ENCODE data around the gene ANXA4. TPM values are rescaled to one million over a fixed set of nuclear protein-coding genes. Genes with fewer than 3 reads are reported as not detected.
"Not testable (repeated sequence)": the region's sequence is repeated elsewhere in the genome, so short reads cannot be mapped to it uniquely, and the experiment has no call there.

Gene ANXA4
- total and polyA plus RNA-seq, 2 experiments from 2014 or later = 35.7 to 113 TPM

- WGBS, 2 experiments (ENCODE audit: low coverage in 1 of 2, low lambda C conversion rate in 2 of 2, missing lambda C conversion rate in 2 of 2) = 73 to 75% methylated on average over 3 of the region's 3 CpGs
- DNase-seq = no peak
- Histone ChIP-seq H3K4me2 (ENCODE audit: unreplicated experiment) (no peak overlapping the region), H4K20me1 (ENCODE audit: insufficient read depth) (no peaks in the 10 kb centered on the region), H2AFZ (no peak overlapping the region), H3K9me3 (ENCODE audit: low read depth) (no peaks in the 10 kb centered on the region), H3K4me1 (ENCODE audit: insufficient read depth) (peaks cover 7% of the 10 kb centered on the region), H3K27ac (no peak overlapping the region), H3F3A (ENCODE audit: insufficient read depth) (no peaks in the 10 kb centered on the region), H3K9ac (no peak overlapping the region), H3K79me2 (ENCODE audit: insufficient read depth) (no peaks in the 10 kb centered on the region), H3K36me3 (ENCODE audit: low read depth) (no peaks in the 10 kb centered on the region), H3K9me2 (ENCODE audit: insufficient read depth) (no peaks in the 10 kb centered on the region), H3K4me3 (no peak overlapping the region), H3K27me3 (replicated peaks; ENCODE audit: insufficient read depth) (no peaks in the 10 kb centered on the region)
- in situ Hi-C loops (cut with MboI) = no loop called here
- TF ChIP-seq EZH2phosphoT487 (IDR thresholded peaks at IDR 0.05; ENCODE audit: insufficient read depth, low read depth) = no peak
- no peak for TF ChIP-seq EZH2 (IDR thresholded peaks at IDR 0.05; ENCODE audit: insufficient read depth, poor library complexity, severe bottlenecking)
Observed at GRCh38 chr2:69735686-69736085, 6.2 kb upstream of the ANXA4 start.

GRCh38 chr2:69738149-69738548 is 3.8 kb upstream of the ANXA4 start:
- peaks cover 15% of the 10 kb centered on the region for H3K79me2 ChIP-seq (ENCODE audit: insufficient read depth)
- H3K4me2 ChIP-seq (ENCODE audit: unreplicated experiment); H3K27ac ChIP-seq; H3K9me3 ChIP-seq (ENCODE audit: low read depth); H4K20me1 ChIP-seq (ENCODE audit: insufficient read depth); H3K36me3 ChIP-seq (ENCODE audit: low read depth); H3K9me2 ChIP-seq (ENCODE audit: insufficient read depth); H2AFZ ChIP-seq; H3F3A ChIP-seq (ENCODE audit: insufficient read depth); H3K9ac ChIP-seq; H3K27me3 ChIP-seq (replicated peaks; ENCODE audit: insufficient read depth); in situ Hi-C loops (cut with MboI); H3K4me3 ChIP-seq; DNase-seq: not testable (repeated sequence)
- peaks cover 16% of the 10 kb centered on the region for H3K4me1 ChIP-seq (ENCODE audit: insufficient read depth)
- WGBS, 2 experiments (ENCODE audit: low coverage in 1 of 2, low lambda C conversion rate in 2 of 2, missing lambda C conversion rate in 2 of 2) = 73 to 74% methylated on average over 3 of the region's 3 CpGs

- 5 to 6% methylated on average over 10 of the region's 10 CpGs for WGBS, 2 experiments (ENCODE audit: low coverage in 1 of 2, low lambda C conversion rate in 2 of 2, missing lambda C conversion rate in 2 of 2)
- Histone ChIP-seq H3K9me3 (ENCODE audit: low read depth) (no peaks in the 10 kb centered on the region), H3K4me1 (ENCODE audit: insufficient read depth) (peaks cover 16% of the 10 kb centered on the region), H3K27me3 (replicated peaks; ENCODE audit: insufficient read depth) (no peaks in the 10 kb centered on the region), H3K36me3 (ENCODE audit: low read depth) (no peaks in the 10 kb centered on the region), H3F3A (ENCODE audit: insufficient read depth) (peaks cover 3% of the 10 kb centered on the region; the same call in 1 of the 2 replicates), H4K20me1 (ENCODE audit: insufficient read depth) (no peaks in the 10 kb centered on the region), H3K9ac (peak overlapping the region; percentile 91), H3K4me2 (ENCODE audit: unreplicated experiment) (peak overlapping the region; percentile 100), H3K79me2 (ENCODE audit: insufficient read depth) (peaks cover 38% of the 10 kb centered on the region), H3K27ac (peak overlapping the region; percentile 92), H2AFZ (peak overlapping the region; percentile 89), H3K9me2 (ENCODE audit: insufficient read depth) (no peaks in the 10 kb centered on the region), H3K4me3 (peak overlapping the region; percentile 99)
- DNase-seq = peak; percentile 69
- in situ Hi-C loops (cut with MboI) = no loop called here
- no peak for TF ChIP-seq EZH2phosphoT487 (IDR thresholded peaks at IDR 0.05; ENCODE audit: insufficient read depth, low read depth)
Observed at GRCh38 chr2:69740502-69740951, 1.4 kb upstream of the ANXA4 start.

GRCh38 chr2:69741229-69741574 is 732 bp upstream of the ANXA4 start:
- Histone ChIP-seq H4K20me1 (ENCODE audit: insufficient read depth) (no peaks in the 10 kb centered on the region), H3K4me2 (ENCODE audit: unreplicated experiment) (peak overlapping the region; percentile 100), H3K9me2 (ENCODE audit: insufficient read depth) (no peaks in the 10 kb centered on the region), H3K27ac (peak overlapping the region; percentile 92), H3K4me3 (peak overlapping the region; percentile 99), H3K9ac (peak overlapping the region; percentile 91), H3K9me3 (ENCODE audit: low read depth) (no peaks in the 10 kb centered on the region), H3K79me2 (ENCODE audit: insufficient read depth) (peaks cover 45% of the 10 kb centered on the region), H3K27me3 (replicated peaks; ENCODE audit: insufficient read depth) (no peaks in the 10 kb centered on the region), H2AFZ (peak overlapping the region; percentile 89), H3K36me3 (ENCODE audit: low read depth) (no peaks in the 10 kb centered on the region), H3F3A (ENCODE audit: insufficient read depth) (peaks cover 3% of the 10 kb centered on the region; the same call in 1 of the 2 replicates), H3K4me1 (ENCODE audit: insufficient read depth) (peaks cover 16% of the 10 kb centered on the region)
- WGBS, 2 experiments (ENCODE audit: low coverage in 1 of 2, low lambda C conversion rate in 2 of 2, missing lambda C conversion rate in 2 of 2) = 1 to 2% methylated on average over 13 of the region's 13 CpGs
- TF ChIP-seq EZH2phosphoT487 (IDR thresholded peaks at IDR 0.05; ENCODE audit: insufficient read depth, low read depth) = no peak
- DNase-seq = peak; percentile 91
- in situ Hi-C loops (cut with MboI) = no loop called here

GRCh38 chr2:69742322-69742952 is 503 bp downstream of the ANXA4 start:
- no peak for TF ChIP-seq EZH2 (IDR thresholded peaks at IDR 0.05; ENCODE audit: insufficient read depth, poor library complexity, severe bottlenecking)
- TF ChIP-seq EZH2phosphoT487 (IDR thresholded peaks at IDR 0.05; ENCODE audit: insufficient read depth, low read depth) = no peak
- in situ Hi-C loops (cut with MboI) = no loop called here
- Histone ChIP-seq H3K9ac (peak overlapping the region; percentile 91), H3K4me1 (ENCODE audit: insufficient read depth) (peaks cover 16% of the 10 kb centered on the region), H3F3A (ENCODE audit: insufficient read depth) (peaks cover 3% of the 10 kb centered on the region; the same call in 1 of the 2 replicates), H3K36me3 (ENCODE audit: low read depth) (no peaks in the 10 kb centered on the region), H3K27ac (peak overlapping the region; percentile 92), H4K20me1 (ENCODE audit: insufficient read depth) (no peaks in the 10 kb centered on the region), H3K9me3 (ENCODE audit: low read depth) (no peaks in the 10 kb centered on the region), H3K4me3 (peak overlapping the region; percentile 99), H3K27me3 (replicated peaks; ENCODE audit: insufficient read depth) (no peaks in the 10 kb centered on the region), H3K4me2 (ENCODE audit: unreplicated experiment) (peak overlapping the region; percentile 100), H2AFZ (peak overlapping the region; percentile 89), H3K79me2 (ENCODE audit: insufficient read depth) (peaks cover 58% of the 10 kb centered on the region), H3K9me2 (ENCODE audit: insufficient read depth) (no peaks in the 10 kb centered on the region)
- 1% methylated on average over 13 to 22 of the region's 22 CpGs for WGBS, 2 experiments (ENCODE audit: low coverage in 1 of 2, low lambda C conversion rate in 2 of 2, missing lambda C conversion rate in 2 of 2)
- peak; percentile 61 for DNase-seq

Measured in GM23248 (cell line).